A673 (cell line): Measurements from ENCODE around the gene POLR3G. TPM values are rescaled to one million over a fixed set of nuclear protein-coding genes. Genes with fewer than 3 reads are reported as not detected.

Source experiments
- BruUV-seq: library from RNA; stranded (reverse); fragments of 400-500 nt; replicated peaks from 2 replicates; lab custom pipeline; 2021; lab: Mats Ljungman, UMichigan
- CTCF ChIA-PET: fragments of 300-600 bp; sonication (Branson Sonifier 250); formaldehyde crosslinking; loops from one replicate; lab custom pipeline; 2022; ENCODE audit warnings: antibody characterized with exemption; lab: Charles Lee
- POLR2A ChIA-PET: fragments of 300-600 bp; sonication (Branson Sonifier 250); formaldehyde crosslinking; loops from one replicate; lab custom pipeline; 2022; ENCODE audit warnings: antibody characterized with exemption; ENCODE audit not compliant: low non-redundant PET; lab: Charles Lee
- DNase-seq: peaks from one replicate; pipeline ENCODE4 v3.0.0-alpha.2; 2015; ENCODE audit warnings: low spot score
- H3K27ac ChIP-seq: fragments of 200-600 bp; sonication (generic); 2 replicates; pipeline ENCODE4 v1.5.1; 2016; ENCODE audit warnings: mixed run types, low read depth, mild to moderate bottlenecking, mixed read lengths, antibody characterized with exemption, low read length; ENCODE audit not compliant: poor library complexity, severe bottlenecking
- H3K27me3 ChIP-seq: fragments of 200-600 bp; sonication (generic); replicated peaks from 2 replicates; pipeline ENCODE4 v1.6.1; 2017; ENCODE audit warnings: mixed run types, low read depth, mild to moderate bottlenecking, mixed read lengths, antibody characterized with exemption, low read length; ENCODE audit not compliant: insufficient read depth, poor library complexity
- H3K36me3 ChIP-seq: fragments of 200-600 bp; sonication (generic); 2 replicates; pipeline ENCODE4 v1.6.1; 2016; ENCODE audit warnings: mixed run types, mild to moderate bottlenecking, mixed read lengths, antibody characterized with exemption, low read length; ENCODE audit not compliant: insufficient read depth, poor library complexity, severe bottlenecking
- H3K4me1 ChIP-seq: fragments of 200-600 bp; sonication (generic); 2 replicates; pipeline ENCODE4 v1.6.1; 2017; ENCODE audit warnings: mixed run types, mild to moderate bottlenecking, mixed read lengths, antibody characterized with exemption, low read length; ENCODE audit not compliant: insufficient read depth, poor library complexity, severe bottlenecking
- H3K4me3 ChIP-seq: fragments of 200-600 bp; sonication (generic); 2 replicates; pipeline ENCODE4 v1.5.1; 2016; ENCODE audit warnings: low read depth, mixed run types, mild to moderate bottlenecking, mixed read lengths, low read length; ENCODE audit not compliant: poor library complexity, severe bottlenecking
- H3K9me3 ChIP-seq: fragments of 200-600 bp; sonication (generic); 2 replicates; pipeline ENCODE4 v1.6.1; 2016; ENCODE audit warnings: mixed run types, low read depth, mild to moderate bottlenecking, mixed read lengths, antibody characterized with exemption, low read length; ENCODE audit not compliant: poor library complexity, severe bottlenecking
- CTCF ChIP-seq: fragments of 300-800, 200-600 bp; sonication (generic); conservative IDR thresholded peaks from 2 replicates; pipeline ENCODE4 v1.5.1; 2017; ENCODE audit warnings: low read depth, mild to moderate bottlenecking, antibody characterized with exemption, low read length, moderate library complexity, mixed read lengths
- EZH2 ChIP-seq: fragments of 200-600 bp; sonication (generic); IDR thresholded peaks from 2 replicates; pipeline ENCODE4 v1.6.1; 2017; ENCODE audit warnings: borderline replicate concordance, low read depth, mild to moderate bottlenecking, mixed read lengths, antibody characterized with exemption, low read length; ENCODE audit not compliant: poor library complexity, severe bottlenecking
- intact Hi-C: fragments of 100-400 bp; cut with micrococcal nuclease; formaldehyde crosslinking; loops from one replicate; pipeline ENCODE4 v1.10.0; 2022; ENCODE audit not compliant: unreplicated experiment
- total RNA-seq: library from RNA; stranded (reverse); gene quantifications from 2 replicates; pipeline ENCODE4 v1.2.3, GENCODE V29; 2021

The POLR3G gene
- total RNA-seq, 1 experiment from 2014 or later = 10.6 TPM

- Histone ChIP-seq H3K4me1 (no peaks in the 10 kb centered on the region), H3K27me3 (peaks cover 23% of the 10 kb centered on the region), H3K36me3 (no peaks in the 10 kb centered on the region), H3K9me3 (no peaks in the 10 kb centered on the region), H3K27ac (no peak overlapping the region), H3K4me3 (no peak overlapping the region)
- ChIA-PET CTCF (no interaction called here), POLR2A (no interaction called here)
- DNase-seq = no peak
- no peak for TF ChIP-seq EZH2
- TF ChIP-seq CTCF = no peak
- no TSS peak for BruUV-seq
- intact Hi-C loops = no loop called here
Measured at GRCh38 chr5:90561766-90562165, 87.1 kb downstream of the POLR3G start.

DNA sequence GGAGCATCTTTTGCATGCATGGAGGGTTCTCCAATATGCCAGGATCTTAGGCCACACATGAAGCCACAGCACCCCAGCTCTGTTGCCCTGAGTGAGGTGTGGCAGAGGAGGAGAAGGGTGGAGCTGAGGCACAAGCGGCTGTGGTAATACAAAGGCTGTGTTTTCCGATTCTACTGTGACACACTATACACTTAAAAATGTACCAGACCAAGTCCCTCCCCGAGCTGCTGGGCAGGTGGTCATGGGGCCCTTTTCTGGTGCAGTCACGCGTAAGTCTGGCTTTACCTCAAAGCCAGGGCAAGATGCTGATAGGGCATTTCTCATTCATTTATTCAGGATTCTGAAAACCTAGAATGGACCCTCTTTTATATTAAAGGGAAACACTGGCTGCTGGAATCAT, 87.7 kb downstream of the POLR3G start:
- Histone ChIP-seq H3K4me3 (no peak overlapping the region), H3K27ac (no peak overlapping the region)
- POLR2A ChIA-PET = no interaction called here

DNA sequence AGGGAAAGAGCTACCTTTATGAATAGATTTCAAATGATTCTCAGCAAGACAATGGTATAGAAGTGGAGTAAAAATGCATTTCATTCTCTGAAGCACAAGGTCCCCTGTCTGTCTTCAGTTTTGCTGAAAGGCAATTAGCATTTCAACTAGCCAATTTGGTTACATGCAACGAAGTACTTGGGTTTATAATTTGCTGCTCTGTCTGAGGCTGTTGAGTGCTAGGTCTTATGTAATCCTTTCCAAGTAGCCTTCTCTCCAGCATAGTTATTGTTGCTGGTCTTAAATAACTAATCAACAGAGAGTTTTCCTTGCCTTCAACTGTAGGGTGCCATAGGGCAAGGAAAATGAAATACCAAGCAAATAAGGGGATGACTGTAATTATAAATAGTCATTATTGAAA, 88.4 kb downstream of the POLR3G start:
- CTCF ChIA-PET = no interaction called here
- POLR2A ChIA-PET = no interaction called here
- Histone ChIP-seq H3K9me3 (no peaks in the 10 kb centered on the region), H3K4me3 (no peak overlapping the region), H3K4me1 (no peaks in the 10 kb centered on the region), H3K27me3 (peaks cover 12% of the 10 kb centered on the region), H3K36me3 (no peaks in the 10 kb centered on the region), H3K27ac (no peak overlapping the region)
- intact Hi-C loops = no loop called here
- no peak for DNase-seq
- no TSS peak for BruUV-seq
- TF ChIP-seq CTCF (no peak), EZH2 (no peak)

More for the DNA sequence above, 87.7 kb downstream of the POLR3G start:
- Histone ChIP-seq H3K9me3 (no peaks in the 10 kb centered on the region), H3K27me3 (peaks cover 20% of the 10 kb centered on the region), H3K4me1 (no peaks in the 10 kb centered on the region), H3K36me3 (no peaks in the 10 kb centered on the region)
- no peak for DNase-seq
- TF ChIP-seq CTCF (no peak), EZH2 (no peak)
- CTCF ChIA-PET = no interaction called here
- intact Hi-C loops = no loop called here
- BruUV-seq = no TSS peak

Other genes with a start within 250 kb of the POLR3G start
- gene CETN3, start 65.1 kb upstream of the POLR3G start, total RNA-seq = 25.3 and 30.1 TPM in 2 replicates
- gene MBLAC2, start 93 bp upstream of the POLR3G start, total RNA-seq = 6.5 and 7.8 TPM in 2 replicates
- gene LYSMD3, start 54.7 kb downstream of the POLR3G start, total RNA-seq = 14.0 and 14.8 TPM in 2 replicates
- 4.0 and 6.8 TPM in 2 replicates for gene ADGRV1, start 83.9 kb downstream of the POLR3G start, total RNA-seq